HG03442 (cell line): ENCODE data around the gene GADD45G.
A peak's percentile ranks its signal among the peaks of the same experiment; 100 is the strongest.

Experiments used
- ATAC-seq: cut with Tn5 transposase; IDR thresholded peaks from one replicate; pipeline ENCODE4 v1.9.1; 2021; ENCODE audit warnings: mild to moderate bottlenecking, moderate library complexity; ENCODE audit not compliant: unreplicated experiment

GADD45G gene

DNA sequence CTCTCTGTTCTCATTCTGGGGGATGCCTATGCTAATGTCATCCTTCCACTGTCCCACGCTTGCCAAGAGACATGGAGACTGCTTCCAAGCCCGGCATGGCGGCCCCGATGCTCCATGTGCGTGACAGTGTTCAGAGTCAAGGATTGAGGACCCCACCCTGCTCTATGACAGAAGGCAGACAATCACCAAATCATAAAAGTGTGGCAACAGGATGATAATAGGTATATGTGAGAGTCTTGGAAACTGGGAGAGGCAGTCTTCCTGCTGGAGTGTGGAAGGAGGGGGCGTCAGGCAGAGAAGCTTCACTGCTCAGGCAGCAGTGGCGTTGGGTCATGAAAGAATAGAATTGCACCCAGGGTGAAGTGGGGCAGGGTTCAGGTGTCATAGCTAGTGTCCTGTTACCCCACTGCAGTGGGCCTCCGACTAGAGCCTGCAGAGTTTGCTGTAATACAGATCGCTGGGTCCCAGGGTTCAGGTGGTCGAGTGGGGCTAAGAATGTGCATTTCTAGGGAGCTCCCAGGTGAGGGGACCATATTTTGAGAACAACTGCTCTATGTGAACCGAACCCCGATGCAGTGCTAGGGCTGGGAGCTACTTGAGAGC lies 12.5 kb upstream of the GADD45G start:
- ATAC-seq: no peak

DNA sequence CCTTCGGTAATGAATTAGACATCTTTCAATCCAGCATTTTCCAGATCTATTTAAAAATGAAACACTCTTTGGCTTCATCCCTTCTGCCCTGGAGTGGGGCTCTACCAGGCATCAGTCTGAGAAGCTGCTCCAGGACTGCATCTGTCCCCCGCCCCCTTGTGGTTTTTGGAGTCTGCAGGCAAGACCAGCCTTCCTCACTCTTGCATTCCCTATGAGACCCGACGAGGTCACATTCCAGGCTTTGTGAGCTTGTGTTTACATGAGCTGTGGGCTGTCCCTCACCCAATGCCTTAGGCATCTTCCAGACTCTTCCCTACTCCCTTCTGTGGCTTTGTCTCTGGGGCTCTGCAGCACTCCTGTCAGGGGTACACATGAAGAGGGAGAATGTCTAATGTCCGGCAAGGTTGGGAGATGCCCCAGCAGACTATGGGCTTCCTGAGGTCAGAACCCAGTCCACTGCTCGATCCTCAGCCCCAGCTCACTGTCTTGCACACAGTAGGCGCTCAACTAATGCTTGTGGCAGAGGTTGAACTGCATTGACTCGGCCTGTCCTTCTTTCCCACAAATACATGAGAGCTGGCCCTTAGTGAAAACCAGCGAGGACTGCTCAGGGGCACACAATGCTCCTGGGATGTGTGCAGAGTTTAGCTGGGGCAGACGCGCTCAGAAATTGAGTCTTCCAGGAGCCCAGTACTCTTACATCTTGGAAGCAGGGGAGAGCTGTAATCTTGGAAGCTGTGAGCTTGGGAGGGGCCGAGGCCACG lies 11.7 kb upstream of the GADD45G start:
- ATAC-seq: no peak

DNA sequence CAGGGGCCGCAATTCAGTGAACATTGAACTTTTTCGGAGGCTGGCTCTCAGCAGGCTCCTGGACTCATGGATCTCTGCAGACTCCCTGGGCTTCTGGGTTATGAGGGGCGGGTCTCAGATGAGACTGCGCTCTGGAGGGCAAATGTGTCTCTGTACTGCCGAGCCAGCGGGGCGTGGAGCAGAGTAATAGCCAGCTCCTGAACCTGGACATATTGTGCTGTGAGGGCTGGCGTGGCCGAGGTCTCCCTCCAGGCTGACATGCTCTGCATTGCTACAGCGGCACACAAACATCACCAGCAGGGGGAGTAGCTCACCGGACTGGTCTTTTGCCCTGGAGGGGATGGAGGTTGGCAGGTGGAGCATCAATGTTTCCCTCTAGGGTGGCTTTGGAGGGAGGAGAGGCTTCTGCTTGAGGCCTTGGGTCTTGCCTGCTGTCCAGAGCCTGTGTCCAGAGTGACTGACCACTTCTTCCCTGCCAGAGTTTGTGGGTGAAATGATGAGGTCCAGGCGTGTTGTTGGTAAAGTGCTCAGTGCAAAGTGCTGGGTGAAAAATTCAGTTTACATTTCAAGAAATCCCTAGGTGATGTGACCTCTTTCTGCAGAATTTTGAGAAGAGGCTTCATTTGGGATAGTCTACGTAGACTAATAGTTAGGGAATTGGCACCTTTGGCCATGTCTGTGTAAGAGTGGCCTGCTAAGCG lies 10.9 kb upstream of the GADD45G start:
- no peak for ATAC-seq

DNA sequence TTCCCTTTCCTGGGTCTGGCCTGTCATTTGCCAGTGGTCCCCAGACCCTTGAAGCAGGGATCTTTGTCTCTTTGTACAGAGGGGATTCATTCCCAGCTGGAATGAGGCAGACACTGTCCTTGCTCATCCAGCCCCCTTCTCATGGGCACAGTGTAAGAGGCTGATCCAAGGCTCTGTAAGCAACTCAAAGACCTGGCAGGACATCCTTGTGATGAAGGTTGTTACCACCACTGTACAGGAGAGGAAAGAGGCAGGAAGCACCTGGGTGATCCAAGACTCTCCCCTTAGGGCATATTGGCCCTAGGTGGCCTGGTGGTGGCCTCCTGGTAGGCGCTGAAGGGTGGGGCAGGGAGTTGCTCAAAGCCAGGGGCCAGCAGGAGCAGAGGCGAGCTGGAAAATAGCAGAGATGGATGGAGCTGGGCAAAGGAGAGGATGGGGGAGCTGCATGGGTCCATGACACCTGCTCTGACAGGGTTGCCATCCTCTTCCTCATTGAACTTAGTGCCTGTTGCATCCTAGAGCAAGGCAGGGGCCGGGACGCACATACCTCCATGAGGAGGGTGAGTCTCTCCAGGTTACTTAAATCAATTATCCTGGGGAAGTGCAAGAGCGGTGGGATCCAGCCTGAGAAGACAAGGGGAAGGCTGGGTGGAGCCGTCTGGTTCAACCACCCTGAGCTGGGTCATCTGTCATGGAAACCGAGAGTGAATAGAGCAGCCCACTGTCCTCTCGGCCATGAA lies 9.8 kb upstream of the GADD45G start:
- ATAC-seq: no peak

DNA sequence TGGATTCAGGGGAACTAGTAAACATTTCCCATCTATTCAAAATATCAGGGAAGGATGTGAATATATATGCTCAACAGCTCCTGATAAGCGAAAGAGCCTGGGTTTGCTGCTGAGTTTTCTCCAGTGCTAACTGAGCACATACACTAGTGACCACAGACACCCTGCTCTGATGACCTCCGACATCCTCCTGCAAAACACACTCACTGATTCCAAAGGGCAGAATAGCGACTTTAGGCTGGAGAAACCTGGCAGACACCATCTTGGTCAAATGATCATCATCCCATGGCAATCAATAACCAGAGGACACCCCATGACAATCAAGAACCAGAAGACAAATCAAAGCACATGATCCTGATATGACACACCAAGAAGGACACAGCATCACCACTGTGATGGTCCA lies 9.2 kb upstream of the GADD45G start:
- ATAC-seq: no peak

DNA sequence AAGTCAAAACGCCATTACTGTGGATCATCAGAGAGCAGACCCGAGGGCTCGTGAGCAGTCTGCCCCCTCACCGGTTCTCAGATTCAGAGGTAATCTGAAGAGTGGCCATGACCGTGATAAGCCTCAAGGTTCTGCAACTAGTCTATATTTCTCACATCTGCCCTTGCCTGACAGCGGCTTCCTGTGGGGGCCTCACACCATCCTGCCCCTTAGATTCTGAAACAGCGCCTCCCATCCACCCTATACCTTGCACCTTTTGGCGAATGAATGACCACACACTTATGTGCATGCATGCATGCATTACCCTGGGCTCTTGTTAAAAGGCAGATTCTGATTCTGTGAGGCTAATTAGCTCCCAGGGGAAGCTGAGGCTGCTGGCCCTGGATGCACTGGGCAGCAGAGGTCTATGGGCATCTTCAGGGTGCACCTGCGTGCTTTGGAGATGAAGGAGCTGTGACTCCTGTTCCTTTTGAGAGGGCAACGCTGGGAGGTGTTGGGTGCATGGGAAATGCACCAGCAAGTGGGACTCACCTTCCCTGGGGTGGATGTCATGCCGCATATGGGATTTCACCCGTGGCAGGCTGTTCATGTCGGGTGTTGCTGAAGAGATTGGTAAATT lies 7.8 kb upstream of the GADD45G start:
- ATAC-seq: no peak

- no peak for ATAC-seq
Observed at GRCh38 chr9:89597711-89598362, 7.0 kb upstream of the GADD45G start.

DNA sequence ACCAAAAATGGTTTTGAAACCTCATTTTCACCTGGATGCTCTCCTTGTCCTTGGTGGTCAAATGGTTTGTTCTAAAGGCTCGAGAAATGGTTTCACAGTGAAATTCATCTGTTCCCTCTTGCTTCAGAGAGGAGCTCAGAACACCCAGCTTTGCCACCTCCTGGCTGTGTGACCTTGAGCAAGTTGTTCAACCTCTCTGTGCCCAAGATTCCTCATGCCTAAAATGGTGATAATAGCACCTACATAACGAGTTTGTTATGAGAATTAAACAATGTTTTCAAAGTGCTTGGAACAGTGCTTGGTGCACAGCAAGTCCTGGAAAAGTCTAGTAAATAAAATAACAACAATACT lies 6.5 kb upstream of the GADD45G start:
- ATAC-seq: no peak

GRCh38 chr9:89598926-89599325 lies 5.9 kb upstream of the GADD45G start:
- no peak for ATAC-seq

DNA sequence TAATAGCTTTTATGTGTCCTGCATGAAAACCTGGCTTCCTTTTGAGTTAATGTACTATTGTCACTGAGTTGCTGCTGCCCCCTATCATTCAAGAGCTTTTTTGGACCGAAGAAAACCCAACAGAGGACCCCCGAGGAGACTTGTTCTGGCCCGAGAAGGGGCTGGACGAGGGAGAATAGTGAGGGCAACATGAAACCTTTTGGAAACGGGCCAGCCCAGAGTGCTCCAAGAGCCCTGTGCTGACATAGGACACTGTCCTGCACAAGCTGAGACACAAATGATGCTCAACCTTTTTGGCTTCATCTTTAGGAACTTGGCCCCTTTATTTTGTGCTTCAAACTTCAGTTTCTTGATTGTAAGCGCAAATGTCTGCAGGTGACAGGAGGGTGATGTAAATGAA lies 4.0 kb upstream of the GADD45G start:
- no peak for ATAC-seq

GRCh38 chr9:89601306-89601705 lies 3.5 kb upstream of the GADD45G start:
- ATAC-seq: no peak

DNA sequence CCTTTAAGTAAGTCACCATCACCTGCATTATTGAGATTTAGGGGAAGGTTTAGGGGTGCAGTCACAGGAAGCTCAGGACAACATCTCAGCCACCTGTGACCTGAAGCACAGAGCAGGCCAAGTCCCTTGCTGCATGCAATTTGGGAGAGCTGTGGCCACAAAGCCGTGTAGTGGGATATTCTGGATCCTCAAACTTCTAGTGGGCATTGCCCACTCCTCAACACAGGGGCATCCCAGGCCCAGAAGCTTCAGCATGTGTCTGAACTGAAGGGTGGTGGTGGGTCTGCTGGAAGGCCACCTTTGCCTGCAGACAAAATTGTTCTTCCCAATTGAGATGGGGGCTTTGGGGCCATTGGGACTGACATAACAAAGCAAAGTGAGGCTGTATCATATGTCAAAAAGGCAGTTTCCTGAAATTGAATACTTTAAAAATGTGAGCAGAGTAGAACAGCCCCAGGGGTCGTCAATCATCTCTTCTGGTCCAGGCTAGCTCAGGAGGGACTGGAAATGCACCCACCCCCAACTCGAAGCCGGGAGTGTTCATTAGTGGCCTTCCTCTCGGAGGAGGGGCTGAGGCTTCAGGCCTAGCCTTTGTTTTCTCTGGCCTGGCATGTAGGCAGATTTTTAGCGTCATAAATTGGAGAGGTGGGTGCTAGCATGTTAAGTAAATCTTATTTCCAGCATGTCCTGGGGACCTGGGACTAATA lies 2.8 kb upstream of the GADD45G start:
- ATAC-seq: no peak

DNA sequence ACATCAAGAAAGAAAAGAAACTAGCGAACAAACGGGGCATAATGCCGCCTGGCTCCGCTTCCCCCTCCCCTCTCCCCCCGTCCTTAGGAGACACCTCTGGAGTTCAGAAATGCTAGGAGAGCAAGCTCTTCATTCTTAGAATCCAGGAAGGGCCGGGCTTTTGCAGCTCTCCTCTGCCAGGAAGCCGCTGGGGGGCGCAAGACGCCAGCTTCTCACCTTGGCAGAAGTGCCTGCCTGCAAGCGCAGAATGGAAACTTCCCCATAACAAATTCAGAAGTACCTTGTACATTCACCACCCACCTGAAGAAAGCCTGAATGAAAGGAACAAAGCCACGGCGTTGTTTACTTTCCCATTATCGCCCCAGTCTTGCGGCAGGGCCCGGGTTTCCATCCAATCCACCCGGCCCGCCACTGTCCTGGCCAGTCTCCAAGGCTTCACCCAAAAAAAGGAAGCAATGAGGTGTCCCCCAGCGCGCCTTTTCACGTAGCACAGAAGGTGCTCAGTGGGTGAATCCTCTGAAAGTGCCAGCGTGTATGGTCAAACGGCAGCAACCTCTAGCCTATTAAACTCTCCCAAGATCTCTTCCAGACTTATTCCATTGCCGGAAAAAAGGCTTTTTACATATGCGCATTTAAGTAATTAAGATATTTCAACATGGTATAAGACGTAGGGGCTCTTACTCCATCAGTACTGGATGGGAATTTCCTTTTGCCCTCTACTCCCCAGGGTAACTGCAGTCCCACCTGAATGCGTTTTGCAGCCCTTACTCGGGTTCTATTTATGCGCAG lies 1.6 kb upstream of the GADD45G start:
- ATAC-seq: peak; percentile 36

- ATAC-seq: no peak
Observed at GRCh38 chr9:89603767-89604665, 796 bp upstream of the GADD45G start.

DNA sequence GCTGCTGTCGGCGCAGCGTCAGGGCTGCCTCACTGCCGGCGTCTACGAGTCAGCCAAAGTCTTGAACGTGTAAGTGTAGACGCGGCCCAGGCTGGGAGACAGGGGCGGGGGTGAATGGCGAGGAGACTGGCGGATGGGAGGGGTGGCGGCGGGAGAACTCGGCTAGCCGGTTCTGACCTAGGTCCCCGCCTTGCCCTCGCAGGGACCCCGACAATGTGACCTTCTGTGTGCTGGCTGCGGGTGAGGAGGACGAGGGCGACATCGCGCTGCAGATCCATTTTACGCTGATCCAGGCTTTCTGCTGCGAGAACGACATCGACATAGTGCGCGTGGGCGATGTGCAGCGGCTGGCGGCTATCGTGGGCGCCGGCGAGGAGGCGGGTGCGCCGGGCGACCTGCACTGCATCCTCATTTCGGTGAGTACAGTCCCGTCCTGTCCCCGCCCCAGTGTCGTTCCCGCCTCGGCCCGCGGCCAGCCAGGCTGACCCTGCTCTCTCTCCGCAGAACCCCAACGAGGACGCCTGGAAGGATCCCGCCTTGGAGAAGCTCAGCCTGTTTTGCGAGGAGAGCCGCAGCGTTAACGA lies 745 bp downstream of the GADD45G start:
- ATAC-seq: no peak

DNA sequence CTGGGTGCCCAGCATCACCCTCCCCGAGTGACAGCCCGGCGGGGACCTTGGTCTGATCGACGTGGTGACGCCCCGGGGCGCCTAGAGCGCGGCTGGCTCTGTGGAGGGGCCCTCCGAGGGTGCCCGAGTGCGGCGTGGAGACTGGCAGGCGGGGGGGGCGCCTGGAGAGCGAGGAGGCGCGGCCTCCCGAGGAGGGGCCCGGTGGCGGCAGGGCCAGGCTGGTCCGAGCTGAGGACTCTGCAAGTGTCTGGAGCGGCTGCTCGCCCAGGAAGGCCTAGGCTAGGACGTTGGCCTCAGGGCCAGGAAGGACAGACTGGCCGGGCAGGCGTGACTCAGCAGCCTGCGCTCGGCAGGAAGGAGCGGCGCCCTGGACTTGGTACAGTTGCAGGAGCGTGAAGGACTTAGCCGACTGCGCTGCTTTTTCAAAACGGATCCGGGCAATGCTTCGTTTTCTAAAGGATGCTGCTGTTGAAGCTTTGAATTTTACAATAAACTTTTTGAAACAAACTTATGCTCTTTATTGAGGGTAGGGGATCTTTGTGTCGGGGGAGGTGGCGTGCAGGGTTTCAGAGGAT lies 1.3 kb downstream of the GADD45G start:
- no peak for ATAC-seq

DNA sequence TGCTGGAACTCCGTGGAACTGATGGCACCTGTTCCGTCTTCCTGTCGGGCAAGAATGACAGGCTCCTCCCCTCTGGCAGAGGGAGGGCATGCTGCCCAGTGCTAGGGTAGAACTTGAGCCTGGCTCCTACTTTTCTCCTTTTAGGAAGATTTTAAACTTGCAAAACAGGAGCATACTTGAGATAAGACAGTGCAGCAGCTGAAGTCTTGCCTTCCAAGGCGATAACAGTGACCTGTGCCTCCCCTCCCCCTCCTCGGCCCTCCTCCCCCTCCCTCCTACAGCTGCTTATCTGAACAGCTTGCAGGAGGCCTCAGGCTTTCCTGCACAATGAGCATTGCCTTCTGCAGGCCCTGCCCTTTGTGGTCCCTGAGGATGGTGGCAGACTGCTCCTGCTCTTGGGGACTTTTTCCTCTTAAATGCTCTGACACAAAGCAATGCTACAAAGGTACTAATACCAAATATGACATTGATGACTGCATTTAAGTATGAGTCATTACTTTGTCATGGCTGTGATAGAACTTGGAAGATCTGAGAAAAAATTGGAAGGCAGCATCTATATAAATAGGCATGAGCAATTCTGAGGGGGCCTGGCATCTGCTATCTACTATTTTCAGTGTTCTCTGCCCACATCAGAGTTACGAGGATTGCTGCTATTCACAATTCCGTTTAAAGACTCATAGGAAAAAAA lies 2.0 kb downstream of the GADD45G start:
- no peak for ATAC-seq
